GM18505 (cell line): Measurements from ENCODE around the gene UBA3.

Experiments
- ATAC-seq: cut with Tn5 transposase; IDR thresholded peaks from one replicate; pipeline ENCODE4 v1.9.1; 2021; ENCODE audit not compliant: unreplicated experiment
- POLR2A ChIP-seq: IDR thresholded peaks from 4 replicates; pipeline ENCODE4 v1.6.1; 2011; ENCODE audit warnings: borderline replicate concordance; ENCODE audit not compliant: insufficient read depth, insufficient read length; ENCODE audit errors: extremely low read depth

Gene UBA3

DNA sequence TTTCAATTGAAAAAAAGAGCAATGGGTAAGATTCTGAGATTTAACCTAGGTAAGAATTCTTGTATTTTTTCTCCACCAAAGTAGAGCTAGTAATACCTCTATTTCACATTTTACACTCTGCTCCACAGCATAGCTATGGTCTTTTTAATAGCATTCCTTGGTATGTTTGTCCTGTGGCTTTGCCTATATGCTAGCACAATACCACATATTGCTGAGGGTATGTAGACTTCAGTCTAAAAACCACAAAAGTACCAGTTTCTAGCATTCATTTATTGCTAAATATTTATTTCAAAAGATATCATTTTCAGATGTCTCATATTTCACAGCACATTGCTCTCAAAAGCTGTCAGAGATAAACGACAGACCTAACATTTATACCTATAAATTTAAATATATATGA, 48.5 kb downstream of the UBA3 start:
- TF ChIP-seq POLR2A, result no peak
- no peak for ATAC-seq

- TF ChIP-seq POLR2A, result no peak
- no peak for ATAC-seq
Observed at GRCh38 chr3:69020857-69021256, 59.3 kb downstream of the UBA3 start.

DNA sequence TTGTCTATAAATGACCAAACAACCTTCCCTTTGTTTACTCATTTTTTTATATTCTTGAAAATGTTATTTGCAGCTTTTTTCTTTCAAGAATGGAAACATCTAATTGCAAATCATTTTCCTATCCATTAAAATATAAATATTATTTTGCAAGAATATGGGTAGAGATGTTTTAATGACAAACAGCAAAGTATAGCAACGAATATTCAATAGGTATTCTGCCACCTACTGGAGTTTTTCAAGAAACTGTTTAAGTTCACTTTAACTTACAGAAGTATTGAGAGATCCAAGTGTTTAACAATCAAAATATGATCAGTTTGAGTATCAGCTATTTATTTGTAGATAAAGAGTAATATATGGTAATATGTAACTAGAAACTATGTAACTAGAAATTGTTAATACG, 59.7 kb downstream of the UBA3 start:
- ATAC-seq, result no peak
- no peak for TF ChIP-seq POLR2A

- no peak for ATAC-seq
- TF ChIP-seq POLR2A, result no peak
Observed at GRCh38 chr3:69016901-69017300, 63.3 kb downstream of the UBA3 start.

DNA sequence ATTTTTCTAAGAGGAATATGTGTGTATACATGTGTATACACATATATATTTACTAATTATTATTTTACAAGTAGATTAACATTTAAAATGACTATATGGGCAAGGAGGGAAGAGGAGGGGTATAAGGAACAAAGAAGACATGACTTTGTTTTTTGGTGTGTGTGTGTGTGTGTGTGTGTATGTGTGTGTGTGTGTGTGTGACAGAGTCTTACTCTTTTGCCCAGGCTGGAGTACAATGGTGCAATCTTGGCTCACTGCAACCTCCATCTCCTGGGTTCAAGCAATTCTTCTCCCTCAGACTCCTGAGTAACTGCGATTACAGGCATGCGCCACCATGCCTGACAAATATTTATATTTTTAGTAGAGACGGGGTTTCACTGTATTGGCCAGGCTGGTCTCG, 64.1 kb downstream of the UBA3 start:
- TF ChIP-seq POLR2A, result no peak
- ATAC-seq, result no peak

- no peak for TF ChIP-seq POLR2A
- no peak for ATAC-seq
Observed at GRCh38 chr3:69014022-69014580, 66.1 kb downstream of the UBA3 start.

DNA sequence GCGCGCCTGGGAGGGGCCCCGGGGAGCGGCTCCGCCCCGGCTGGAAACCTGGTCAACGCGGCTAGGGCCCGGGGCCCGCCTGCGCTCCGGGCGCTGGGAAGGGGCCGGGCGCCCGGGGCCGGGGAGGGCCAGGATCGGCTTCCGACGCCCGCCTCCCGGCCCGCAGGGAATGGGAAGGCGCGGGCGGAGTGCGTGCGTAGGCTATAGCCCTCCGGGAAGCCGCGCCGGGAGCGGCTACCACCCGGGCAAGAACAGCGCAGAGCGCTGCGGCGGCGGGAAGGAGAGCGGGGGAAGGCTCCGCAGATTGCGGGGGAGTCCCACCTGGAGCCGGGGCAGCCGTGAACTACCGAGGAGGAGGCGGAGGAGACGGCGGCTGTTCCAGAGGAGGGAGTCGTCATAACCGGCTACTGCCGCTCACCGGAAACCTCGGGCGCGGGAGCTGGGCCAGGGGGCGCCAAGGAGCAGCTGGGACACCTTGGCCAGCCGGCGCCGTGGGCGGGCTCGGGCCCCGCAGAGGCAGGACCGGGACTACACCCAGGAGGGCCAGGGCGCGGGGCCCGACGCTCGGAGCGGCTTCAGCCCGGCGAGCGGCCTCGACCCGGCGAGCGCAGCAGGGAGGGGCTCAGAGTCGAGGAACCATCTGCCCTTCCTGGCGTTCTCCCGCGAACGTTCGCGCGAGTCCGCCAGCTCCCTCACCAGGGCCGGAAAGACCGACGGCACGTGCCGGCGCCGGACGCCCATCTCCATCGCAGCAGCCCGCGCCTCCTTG, 66.7 kb downstream of the UBA3 start, which contains the start of gene EOGT:
Gene EOGT, minus strand, starts transcription at position 432 of the 769 bp plus-strand sequence. CDS start 3,838 bp downstream, outside the sequence.
- ATAC-seq, result peak; percentile 86
- TF ChIP-seq POLR2A, result peak; percentile 78

- TF ChIP-seq POLR2A, result no peak
Observed at GRCh38 chr3:69012800-69013252, 67.3 kb downstream of the UBA3 start.

GRCh38 chr3:69012100-69012799, 67.9 kb downstream of the UBA3 start:
- ATAC-seq, result no peak

More at GRCh38 chr3:69012800-69013252, 67.3 kb downstream of the UBA3 start:
- ATAC-seq, result peak; percentile 43

GRCh38 chr3:69011096-69011730, 69.0 kb downstream of the UBA3 start:
- ATAC-seq, result no peak
- no peak for TF ChIP-seq POLR2A

More at GRCh38 chr3:69012100-69012799, 67.9 kb downstream of the UBA3 start:
- TF ChIP-seq POLR2A, result no peak

- no peak for TF ChIP-seq POLR2A
- ATAC-seq, result no peak
Observed at GRCh38 chr3:69009559-69010410, 70.4 kb downstream of the UBA3 start.

GRCh38 chr3:69008980-69009379, 71.2 kb downstream of the UBA3 start:
- TF ChIP-seq POLR2A, result no peak
- no peak for ATAC-seq
